GM12878 (cell line): ENCODE data around the gene NR6A1.

Experiments
- CEBPB ChIP-seq, 2 experiments: fragments of 150-350 bp in 1 of 2; IDR thresholded peaks; 2 replicates each; pipeline ENCODE4 v1.6.1; 2012 to 2014; ENCODE audit warnings: low read depth in 2 of 2, low read length in 2 of 2, borderline replicate concordance in 1 of 2, inconsistent platforms in 1 of 2
- E2F4 ChIP-seq: IDR thresholded peaks from 2 replicates; pipeline ENCODE4 v1.6.1; 2012; ENCODE audit warnings: low read depth, low read length, improper control_type of control experiment
- ELK1 ChIP-seq: IDR thresholded peaks from 2 replicates; pipeline ENCODE4 v1.6.1; 2012; ENCODE audit warnings: low read depth, low read length, improper control_type of control experiment
- ESRRA ChIP-seq: IDR thresholded peaks from 2 replicates; pipeline ENCODE4 v1.6.1; 2012; ENCODE audit warnings: mild to moderate bottlenecking, low read length, improper control_type of control experiment
- FOXK2 ChIP-seq: fragments of 450-650 bp; IDR thresholded peaks from 2 replicates; pipeline ENCODE4 v1.6.1; 2017; ENCODE audit warnings: mild to moderate bottlenecking, moderate library complexity
- FOXM1 ChIP-seq: IDR thresholded peaks from 2 replicates; pipeline ENCODE4 v1.6.1; 2012; ENCODE audit warnings: low read depth, mild to moderate bottlenecking, inconsistent platforms, low read length, moderate library complexity
- JUND ChIP-seq: IDR thresholded peaks from 2 replicates; pipeline ENCODE4 v1.6.1; 2012; ENCODE audit warnings: low read depth, mild to moderate bottlenecking, low read length, improper control_type of control experiment, moderate library complexity
- MTA3 ChIP-seq: IDR thresholded peaks from 2 replicates; pipeline ENCODE4 v1.6.1; 2012; ENCODE audit warnings: low read length, inconsistent platforms, borderline replicate concordance
- MYC ChIP-seq: IDR thresholded peaks from 2 replicates; pipeline ENCODE4 v1.6.1; 2011; ENCODE audit warnings: mild to moderate bottlenecking, low read length, moderate library complexity, inconsistent platforms; ENCODE audit not compliant: insufficient read depth, insufficient replicate concordance, insufficient read length, severe bottlenecking
- SP1 ChIP-seq: IDR thresholded peaks from one replicate; pipeline ENCODE4 v1.6.1; 2011; ENCODE audit warnings: low read depth, low read length
- STAT1 ChIP-seq: fragments of 450-650 bp; conservative IDR thresholded peaks from 2 replicates; pipeline ENCODE4 v1.6.1; 2014; ENCODE audit warnings: antibody characterized with exemption, mild to moderate bottlenecking
- TF ChIP-seq, protein P1 (sequence below), 3 experiments: IDR thresholded peaks in 2 of 3; conservative IDR thresholded peaks in 1 of 3; 2 replicates each; pipeline ENCODE4 v1.5.1; 2011; ENCODE audit warnings: low read depth in 3 of 3, low read length in 3 of 3, mild to moderate bottlenecking in 3 of 3, control low read depth in 2 of 3, moderate library complexity in 2 of 3, inconsistent platforms in 1 of 3, mixed read lengths in 1 of 3; ENCODE audit not compliant: control insufficient read depth in 2 of 3, insufficient read depth in 1 of 3; ENCODE audit errors: extremely low read depth in 1 of 3
- TF ChIP-seq, protein P2 (sequence below): IDR thresholded peaks from 2 replicates; pipeline ENCODE4 v1.6.1; 2011; ENCODE audit warnings: low read depth, mild to moderate bottlenecking, low read length, moderate library complexity, borderline replicate concordance; ENCODE audit errors: extremely low read depth

GRCh38 chr9:124500028-124500795, 270.9 kb downstream of the NR6A1 start:
- TF ChIP-seq STAT1, result no peak
- no peak for TF ChIP-seq FOXK2
- TF ChIP-seq, protein P1, sequence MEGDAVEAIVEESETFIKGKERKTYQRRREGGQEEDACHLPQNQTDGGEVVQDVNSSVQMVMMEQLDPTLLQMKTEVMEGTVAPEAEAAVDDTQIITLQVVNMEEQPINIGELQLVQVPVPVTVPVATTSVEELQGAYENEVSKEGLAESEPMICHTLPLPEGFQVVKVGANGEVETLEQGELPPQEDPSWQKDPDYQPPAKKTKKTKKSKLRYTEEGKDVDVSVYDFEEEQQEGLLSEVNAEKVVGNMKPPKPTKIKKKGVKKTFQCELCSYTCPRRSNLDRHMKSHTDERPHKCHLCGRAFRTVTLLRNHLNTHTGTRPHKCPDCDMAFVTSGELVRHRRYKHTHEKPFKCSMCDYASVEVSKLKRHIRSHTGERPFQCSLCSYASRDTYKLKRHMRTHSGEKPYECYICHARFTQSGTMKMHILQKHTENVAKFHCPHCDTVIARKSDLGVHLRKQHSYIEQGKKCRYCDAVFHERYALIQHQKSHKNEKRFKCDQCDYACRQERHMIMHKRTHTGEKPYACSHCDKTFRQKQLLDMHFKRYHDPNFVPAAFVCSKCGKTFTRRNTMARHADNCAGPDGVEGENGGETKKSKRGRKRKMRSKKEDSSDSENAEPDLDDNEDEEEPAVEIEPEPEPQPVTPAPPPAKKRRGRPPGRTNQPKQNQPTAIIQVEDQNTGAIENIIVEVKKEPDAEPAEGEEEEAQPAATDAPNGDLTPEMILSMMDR (IDR thresholded peaks at IDR 0.05 in 2 of 3, conservative IDR thresholded peaks at IDR 0.05 in 1 of 3; ENCODE audit: control insufficient read depth in 2 of 3, extremely low read depth in 1 of 3, insufficient read depth in 1 of 3, low read depth in 3 of 3, low read length in 3 of 3), result no peak
- no peak for TF ChIP-seq JUND
- no peak for TF ChIP-seq MTA3
- TF ChIP-seq FOXM1, result no peak
- no peak for TF ChIP-seq ESRRA
- TF ChIP-seq MYC, result no peak
- TF ChIP-seq E2F4, result no peak
- TF ChIP-seq SP1, result no peak
- TF ChIP-seq ELK1, result no peak
- TF ChIP-seq CEBPB (IDR thresholded peaks at IDR 0.05; ENCODE audit: borderline replicate concordance in 1 of 2, low read depth in 2 of 2, low read length in 2 of 2), result no peak
- TF ChIP-seq, protein P2, sequence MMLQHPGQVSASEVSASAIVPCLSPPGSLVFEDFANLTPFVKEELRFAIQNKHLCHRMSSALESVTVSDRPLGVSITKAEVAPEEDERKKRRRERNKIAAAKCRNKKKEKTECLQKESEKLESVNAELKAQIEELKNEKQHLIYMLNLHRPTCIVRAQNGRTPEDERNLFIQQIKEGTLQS, result no peak
